Mesendoderm (in vitro differentiated cells): ENCODE results near the gene SMYD3.

Source experiments
- DNase-seq: peaks from one replicate; pipeline ENCODE4 v3.0.0; 2013
- H2AK5ac ChIP-seq: 2 replicates; pipeline ENCODE4 v1.6.1; 2013; ENCODE audit warnings: low read length, inconsistent platforms
- H2BK120ac ChIP-seq: 2 replicates; pipeline ENCODE4 v1.6.1; 2013; ENCODE audit warnings: low read depth, mild to moderate bottlenecking, low read length, moderate library complexity, mixed read lengths
- H2BK15ac ChIP-seq: replicated peaks from 2 replicates; pipeline ENCODE4 v1.6.1; 2013; ENCODE audit warnings: low read depth, mild to moderate bottlenecking, moderate library complexity
- H2BK5ac ChIP-seq: 2 replicates; pipeline ENCODE4 v1.6.1; 2013; ENCODE audit warnings: low read length, inconsistent platforms
- H3K18ac ChIP-seq: 2 replicates; pipeline ENCODE4 v1.6.1; 2013; ENCODE audit warnings: mild to moderate bottlenecking, low read length, mixed read lengths
- H3K23ac ChIP-seq: one replicate; pipeline ENCODE4 v1.6.1; 2013; ENCODE audit warnings: low read length
- H3K27ac ChIP-seq: 2 replicates; pipeline ENCODE4 v1.5.1; 2013; ENCODE audit warnings: low read depth, mild to moderate bottlenecking, inconsistent platforms, low read length, moderate library complexity
- H3K27me3 ChIP-seq: 2 replicates; pipeline ENCODE4 v1.6.1; 2013; ENCODE audit warnings: low read length, control low read depth, mild to moderate bottlenecking, inconsistent platforms; ENCODE audit not compliant: insufficient read depth, poor library complexity
- H3K36me3 ChIP-seq: 2 replicates; pipeline ENCODE4 v1.6.1; 2013; ENCODE audit warnings: low read length, inconsistent platforms; ENCODE audit not compliant: control insufficient read depth, insufficient read depth
- H3K4ac ChIP-seq: one replicate; pipeline ENCODE4 v1.6.1; 2013; ENCODE audit warnings: low read depth, mild to moderate bottlenecking, low read length, moderate library complexity
- H3K4me1 ChIP-seq: 2 replicates; pipeline ENCODE4 v1.6.1; 2013; ENCODE audit warnings: low read depth, low read length, inconsistent platforms; ENCODE audit not compliant: control insufficient read depth
- H3K4me2 ChIP-seq: 2 replicates; pipeline ENCODE4 v1.6.1; 2013; ENCODE audit warnings: low read length
- H3K4me3 ChIP-seq: 2 replicates; pipeline ENCODE4 v1.5.1; 2013; ENCODE audit warnings: mild to moderate bottlenecking, low read length
- H3K56ac ChIP-seq: one replicate; pipeline ENCODE4 v1.6.1; 2013; ENCODE audit warnings: low read length
- H3K79me1 ChIP-seq: 2 replicates; pipeline ENCODE4 v1.6.1; 2013; ENCODE audit warnings: low read length, inconsistent platforms
- H3K79me2 ChIP-seq: 2 replicates; pipeline ENCODE4 v1.6.1; 2013; ENCODE audit warnings: mild to moderate bottlenecking, low read length; ENCODE audit not compliant: control insufficient read depth, insufficient read depth
- H3K9ac ChIP-seq: 2 replicates; pipeline ENCODE4 v1.6.1; 2013; ENCODE audit warnings: low read length, inconsistent platforms
- H4K5ac ChIP-seq: one replicate; pipeline ENCODE4 v1.6.1; 2013; ENCODE audit warnings: low read length
- H4K8ac ChIP-seq: one replicate; pipeline ENCODE4 v1.6.1; 2013; ENCODE audit warnings: low read depth, mild to moderate bottlenecking, control low read depth, low read length, moderate library complexity
- WGBS: extraction: QIAGEN DNeasy Blood & Tissue Kit; methylation state at CpG from one replicate; pipeline ENCODE4 v1.1.7; 2013; ENCODE audit warnings: low lambda C conversion rate, missing lambda C conversion rate; ENCODE audit not compliant: insufficient coverage; ENCODE audit errors: extremely low coverage; 5-methylcytosine and 5-hydroxymethylcytosine counted together

SMYD3 gene

GRCh38 chr1:246170574-246171261 lies 336.4 kb downstream of the SMYD3 start:
- Histone ChIP-seq H2BK120ac (no peak overlapping the region), H3K56ac (no peak overlapping the region), H3K18ac (no peak overlapping the region), H3K79me2 (no peaks in the 10 kb centered on the region), H3K36me3 (no peaks in the 10 kb centered on the region), H3K23ac (no peak overlapping the region), H3K4me2 (no peak overlapping the region), H2BK15ac (no peak overlapping the region), H3K79me1 (no peaks in the 10 kb centered on the region), H2BK5ac (no peak overlapping the region), H3K4me1 (no peaks in the 10 kb centered on the region), H3K27ac (no peak overlapping the region), H3K27me3 (no peaks in the 10 kb centered on the region), H4K8ac (no peak overlapping the region), H4K5ac (no peak overlapping the region), H3K4ac (no peak overlapping the region), H2AK5ac (no peak overlapping the region), H3K4me3 (no peak overlapping the region), H3K9ac (no peak overlapping the region)
- DNase-seq = no peak
- 100% methylated on average over 1 of the region's 8 CpGs for WGBS

GRCh38 chr1:246169486-246169885 lies 337.6 kb downstream of the SMYD3 start:
- H3K36me3 ChIP-seq = no peaks in the 10 kb centered on the region
- no peak overlapping the region for H3K4ac ChIP-seq
- H3K4me1 ChIP-seq = no peaks in the 10 kb centered on the region
- no peak overlapping the region for H3K23ac ChIP-seq
- H2AK5ac ChIP-seq = no peak overlapping the region
- H2BK15ac ChIP-seq = no peak overlapping the region
- no peaks in the 10 kb centered on the region for H3K27me3 ChIP-seq
- no peak for DNase-seq
- H3K79me2 ChIP-seq = no peaks in the 10 kb centered on the region
- H3K56ac ChIP-seq = no peak overlapping the region
- no peak overlapping the region for H2BK120ac ChIP-seq
- no peak overlapping the region for H3K27ac ChIP-seq
- whole genome bisulfite sequencing = no CpG with 5 or more reads among the region's 8 CpGs
- no peak overlapping the region for H2BK5ac ChIP-seq
- H4K5ac ChIP-seq = no peak overlapping the region
- H3K4me2 ChIP-seq = no peak overlapping the region
- no peak overlapping the region for H3K4me3 ChIP-seq
- no peak overlapping the region for H3K9ac ChIP-seq
- H4K8ac ChIP-seq = no peak overlapping the region
- no peaks in the 10 kb centered on the region for H3K79me1 ChIP-seq
- H3K18ac ChIP-seq = no peak overlapping the region

GRCh38 chr1:246169019-246169418 lies 338.1 kb downstream of the SMYD3 start:
- H3K9ac ChIP-seq = no peak overlapping the region
- H3K79me2 ChIP-seq = no peaks in the 10 kb centered on the region
- H3K4me1 ChIP-seq = no peaks in the 10 kb centered on the region
- H3K79me1 ChIP-seq = no peaks in the 10 kb centered on the region
- no peak overlapping the region for H3K4me3 ChIP-seq
- no peak overlapping the region for H3K56ac ChIP-seq
- H3K4ac ChIP-seq = no peak overlapping the region
- H2BK120ac ChIP-seq = no peak overlapping the region
- H3K36me3 ChIP-seq = no peaks in the 10 kb centered on the region
- H4K5ac ChIP-seq = no peak overlapping the region
- no peak overlapping the region for H2BK5ac ChIP-seq
- no peaks in the 10 kb centered on the region for H3K27me3 ChIP-seq
- DNase-seq = no peak
- H3K27ac ChIP-seq = no peak overlapping the region
- H3K23ac ChIP-seq = no peak overlapping the region
- no peak overlapping the region for H2BK15ac ChIP-seq
- no peak overlapping the region for H3K4me2 ChIP-seq
- no peak overlapping the region for H2AK5ac ChIP-seq
- no peak overlapping the region for H4K8ac ChIP-seq
- no peak overlapping the region for H3K18ac ChIP-seq
- WGBS = no CpG with 5 or more reads among the region's 5 CpGs

GRCh38 chr1:246166841-246167240 lies 340.2 kb downstream of the SMYD3 start:
- Histone ChIP-seq H3K9ac (no peak overlapping the region), H4K8ac (no peak overlapping the region), H2BK15ac (no peak overlapping the region), H3K56ac (no peak overlapping the region), H3K79me1 (no peaks in the 10 kb centered on the region), H4K5ac (no peak overlapping the region), H3K27me3 (no peaks in the 10 kb centered on the region), H3K36me3 (no peaks in the 10 kb centered on the region), H3K18ac (no peak overlapping the region), H3K27ac (no peak overlapping the region), H3K4me2 (no peak overlapping the region), H2AK5ac (no peak overlapping the region), H3K4me1 (no peaks in the 10 kb centered on the region), H2BK120ac (no peak overlapping the region), H3K4ac (no peak overlapping the region), H3K4me3 (no peak overlapping the region), H3K23ac (no peak overlapping the region), H2BK5ac (no peak overlapping the region), H3K79me2 (no peaks in the 10 kb centered on the region)
- DNase-seq = no peak
- WGBS = no CpG with 5 or more reads among the region's 11 CpGs

- H3K9ac ChIP-seq = no peak overlapping the region
- no peak overlapping the region for H4K8ac ChIP-seq
- no peak overlapping the region for H3K4me2 ChIP-seq
- no peaks in the 10 kb centered on the region for H3K4me1 ChIP-seq
- no peak overlapping the region for H2BK120ac ChIP-seq
- no peak for DNase-seq
- H3K4ac ChIP-seq = no peak overlapping the region
- H4K5ac ChIP-seq = no peak overlapping the region
- H3K27me3 ChIP-seq = no peaks in the 10 kb centered on the region
- H3K23ac ChIP-seq = no peak overlapping the region
- no peak overlapping the region for H2BK15ac ChIP-seq
- no peak overlapping the region for H3K4me3 ChIP-seq
- no peaks in the 10 kb centered on the region for H3K79me2 ChIP-seq
- H3K18ac ChIP-seq = no peak overlapping the region
- no CpG with 5 or more reads among the region's 7 CpGs for WGBS
- H2AK5ac ChIP-seq = no peak overlapping the region
- H3K36me3 ChIP-seq = no peaks in the 10 kb centered on the region
- no peak overlapping the region for H3K56ac ChIP-seq
- H2BK5ac ChIP-seq = no peak overlapping the region
- H3K79me1 ChIP-seq = no peaks in the 10 kb centered on the region
- H3K27ac ChIP-seq = no peak overlapping the region
These were observed 341.0 kb downstream of the SMYD3 start for GRCh38 chr1:246165826-246166709.
